GM12878 (cell line): Measurements from ENCODE around the gene SYT3. TPM values are rescaled to one million over a fixed set of nuclear protein-coding genes. Genes with fewer than 3 reads are reported as not detected.

ENCODE experiments used
- ATAC-seq: fragments of 200-7000 bp; cut with Tn5 transposase; 3 replicates; pipeline ENCODE4 v1.9.1; 2020; ENCODE audit warnings: mild to moderate bottlenecking, moderate library complexity
- BruUV-seq: library from RNA; stranded (reverse); fragments of 400-500 nt; replicated peaks from 2 replicates; lab custom pipeline; 2021; lab: Mats Ljungman, UMichigan
- CTCF ChIA-PET: fragments of 300-600 bp; sonication (Branson Sonifier 250); formaldehyde crosslinking; extraction: SDS; loops from one replicate; lab custom pipeline; 2021; ENCODE audit warnings: inconsistent platforms; lab: Yijun Ruan, JAX
- POLR2A ChIA-PET: fragments of 350-600 bp; formaldehyde crosslinking; extraction: SDS; loops from one replicate; lab custom pipeline; 2021; ENCODE audit warnings: inconsistent platforms; lab: Charles Lee
- RAD21 ChIA-PET: fragments of 300-600 bp; sonication (Branson Sonifier 250); formaldehyde crosslinking; loops from one replicate; lab custom pipeline; 2023; ENCODE audit warnings: antibody characterized with exemption; ENCODE audit not compliant: unreplicated experiment; lab: Charles Lee
- SMC1A ChIA-PET: fragments of 300-600 bp; sonication (Branson Sonifier 250); formaldehyde crosslinking; loops from one replicate; lab custom pipeline; 2023; ENCODE audit not compliant: unreplicated experiment, uncharacterized antibody; lab: Charles Lee
- DNase-seq: peaks from one replicate; pipeline ENCODE4 v3.0.0-alpha.2; 2011; ENCODE audit warnings: low read depth, low spot score
- FAIRE-seq: peaks from 3 replicates; lab custom pipeline; 2011; peaks lifted over from hg19 to GRCh38; lab: Jason Lieb, UNC
- H2AFZ ChIP-seq: 2 replicates; pipeline ENCODE4 v1.6.0; 2011; ENCODE audit warnings: low read depth, low read length, control low read depth; ENCODE audit not compliant: control insufficient read depth
- H3K27ac ChIP-seq: 2 replicates; pipeline ENCODE4 v1.5.1; 2011; ENCODE audit warnings: control low read depth; ENCODE audit not compliant: control insufficient read depth, insufficient read depth
- H3K27me3 ChIP-seq, 2 experiments: replicated peaks in 1 of 2; 2 replicates each; pipeline versions ENCODE4 v1.6.0 to v1.6.1; 2011; ENCODE audit warnings: low read length in 1 of 2; ENCODE audit not compliant: control insufficient read depth in 2 of 2, insufficient read depth in 2 of 2
- H3K36me3 ChIP-seq, 2 experiments: 2 replicates each; pipeline ENCODE4 v1.5.1; 2011; ENCODE audit warnings: low read length in 1 of 2; ENCODE audit not compliant: control insufficient read depth in 2 of 2, insufficient read depth in 2 of 2
- H3K4me1 ChIP-seq: 2 replicates; pipeline ENCODE4 v1.6.1; 2011; ENCODE audit warnings: mild to moderate bottlenecking, low read length, moderate library complexity, mixed read lengths; ENCODE audit not compliant: control insufficient read depth, insufficient read depth
- H3K4me2 ChIP-seq: 2 replicates; pipeline ENCODE4 v1.6.0; 2011; ENCODE audit warnings: control low read depth; ENCODE audit not compliant: control insufficient read depth, insufficient read depth
- H3K4me3 ChIP-seq: fragments of 200-600 bp; sonication (generic); 2 replicates; pipeline ENCODE4 v1.5.1; 2016
- H3K79me2 ChIP-seq: 2 replicates; pipeline ENCODE4 v1.6.0; 2011; ENCODE audit warnings: low read length; ENCODE audit not compliant: control insufficient read depth, insufficient read depth
- H3K9ac ChIP-seq: 2 replicates; pipeline ENCODE4 v1.8.0; 2011; ENCODE audit warnings: low read length, control low read depth, mixed read lengths; ENCODE audit not compliant: control insufficient read depth, insufficient read depth
- H3K9me3 ChIP-seq: replicated peaks from 3 replicates; pipeline ENCODE4 v1.5.1; 2011; ENCODE audit warnings: mild to moderate bottlenecking, low read length; ENCODE audit not compliant: control insufficient read depth, insufficient read depth
- H4K20me1 ChIP-seq: 2 replicates; pipeline ENCODE4 v1.6.0; 2011; ENCODE audit not compliant: control insufficient read depth, insufficient read depth
- ATF7 ChIP-seq: fragments of 450-650 bp; IDR thresholded peaks from 2 replicates; pipeline ENCODE4 v1.6.1; 2016; ENCODE audit warnings: low read depth, mild to moderate bottlenecking
- CBX5 ChIP-seq: sonication (generic); IDR thresholded peaks from 2 replicates; pipeline ENCODE4 v1.6.1; 2016; ENCODE audit warnings: low read depth, moderate library complexity, mild to moderate bottlenecking, inconsistent platforms
- E2F4 ChIP-seq: IDR thresholded peaks from 2 replicates; pipeline ENCODE4 v1.6.1; 2012; ENCODE audit warnings: low read depth, low read length, improper control_type of control experiment
- ELK1 ChIP-seq: IDR thresholded peaks from 2 replicates; pipeline ENCODE4 v1.6.1; 2012; ENCODE audit warnings: low read depth, low read length, improper control_type of control experiment
- GATAD2B ChIP-seq: fragments of 450-650 bp; conservative IDR thresholded peaks from 2 replicates; pipeline ENCODE4 v1.6.1; 2017; ENCODE audit warnings: low read depth, mild to moderate bottlenecking, moderate library complexity
- HCFC1 ChIP-seq: fragments of 150-350 bp; IDR thresholded peaks from 2 replicates; pipeline ENCODE4 v1.6.1; 2014; ENCODE audit warnings: low read length
- HDGF ChIP-seq: fragments of 450-650 bp; IDR thresholded peaks from 2 replicates; pipeline ENCODE4 v1.6.1; 2016; ENCODE audit warnings: antibody characterized with exemption
- IKZF1 ChIP-seq: fragments of 450-650 bp; conservative IDR thresholded peaks from 2 replicates; pipeline ENCODE4 v1.6.1; 2017; ENCODE audit warnings: antibody characterized with exemption, mild to moderate bottlenecking
- IRF4 ChIP-seq: IDR thresholded peaks from 2 replicates; pipeline ENCODE4 v1.6.1; 2011; ENCODE audit warnings: low read depth, low read length
- NKRF ChIP-seq: fragments of 450-650 bp; conservative IDR thresholded peaks from 2 replicates; pipeline ENCODE4 v1.6.1; 2017; ENCODE audit warnings: mild to moderate bottlenecking, moderate library complexity
- PAX5 ChIP-seq: IDR thresholded peaks from 2 replicates; pipeline ENCODE4 v1.6.1; 2011; ENCODE audit warnings: low read depth, low read length, borderline replicate concordance
- SMAD1 ChIP-seq: fragments of 450-650 bp; IDR thresholded peaks from 2 replicates; pipeline ENCODE4 v1.6.1; 2018; ENCODE audit warnings: mild to moderate bottlenecking, low read depth; ENCODE audit not compliant: partially characterized antibody
- SMAD5 ChIP-seq: IDR thresholded peaks from 2 replicates; pipeline ENCODE4 v1.6.1; 2016; ENCODE audit warnings: antibody characterized with exemption, low read depth
- TAF1 ChIP-seq: IDR thresholded peaks from 2 replicates; pipeline ENCODE4 v1.6.1; 2011; ENCODE audit warnings: mild to moderate bottlenecking, low read depth, low read length, borderline replicate concordance
- ZBTB4 ChIP-seq: fragments of 450-650 bp; formaldehyde crosslinking; IDR thresholded peaks from 2 replicates; pipeline ENCODE4 v1.4.0; 2022; ENCODE audit warnings: mild to moderate bottlenecking, moderate library complexity
- ZNF384 ChIP-seq: IDR thresholded peaks from 2 replicates; pipeline ENCODE4 v1.6.1; 2012; ENCODE audit warnings: low read depth, mild to moderate bottlenecking, low read length, improper control_type of control experiment, borderline replicate concordance
- WGBS: methylation state at CpG from one replicate; pipeline ENCODE4 v1.1.6; 2016; ENCODE audit warnings: low lambda C conversion rate; ENCODE audit not compliant: insufficient replicate concordance, insufficient coverage; ENCODE audit errors: missing lambda C conversion rate; 5-methylcytosine and 5-hydroxymethylcytosine counted together
- in situ Hi-C: fragments of 300-500 bp; cut with MboI; formaldehyde crosslinking; loops from 9 replicates; pipeline ENCODE4 v1.14.3; 2018; ENCODE audit warnings: mixed read lengths
- intact Hi-C: fragments of 100-400 bp; cut with micrococcal nuclease; formaldehyde crosslinking; loops from one replicate; pipeline ENCODE4 v1.14.2; 2022; ENCODE audit not compliant: unreplicated experiment
- polyA plus RNA-seq, 11 experiments: library from polyadenylated mRNA; depleted of rRNA in 4 of 11; unstranded in 6 of 11; stranded (reverse) in 5 of 11; fragments of >200 nt; fragmentation: Nextera tagmentation in 4 of 11; fragmentation: Illumina TruSeq in 1 of 11; extraction: Ambion mirVana in 4 of 11; extraction: Trizol in 1 of 11; gene quantifications; 1 replicate in 1 of 11; 2 replicates in 10 of 11; pipeline versions ENCODE4 v1.2.1 to v1.2.3, GENCODE V29; 2011 to 2016; ENCODE audit warnings: inconsistent platforms in 2 of 11, missing spikeins in 2 of 11, low read depth in 1 of 11
- total RNA-seq, 4 experiments: library from RNA; depleted of rRNA in 3 of 4; stranded (reverse); fragments of >200 nt in 3 of 4; fragmentation: Illumina TruSeq in 1 of 4; extraction: Trizol in 1 of 4; gene quantifications; 2 replicates each; pipeline versions ENCODE4 v1.2.1 to v1.2.3, GENCODE V29; 2013 to 2021

Gene SYT3
- total and polyA plus RNA-seq, 10 of the 15 experiments (the other 5 are each of a cell fraction or from before 2014, with no cell fraction given), result 0.05 to 0.18 TPM; not detected in 8

GRCh38 chr19:50633359-50633758, 6.3 kb downstream of the SYT3 start:
- peaks cover 3% of the 10 kb centered on the region; the same call in 1 of the 3 replicates for H3K9me3 ChIP-seq
- RAD21 ChIA-PET, result interaction anchor here (0.5 kb wide), 1 partner anchor 219 kb away, joined by 3 read pairs; no protein-coding TSS in a partner anchor
- H3K4me2 ChIP-seq, result no peak overlapping the region
- H3K4me3 ChIP-seq, result no peak overlapping the region
- no peak for FAIRE-seq
- no peak overlapping the region for H3K27ac ChIP-seq
- WGBS, result 10% methylated on average over 2 of the region's 2 CpGs
- TF ChIP-seq ZNF384 (no peak), IRF4 (no peak), HDGF (no peak), ZBTB4 (CRISPR knock-in tag) (no peak), HCFC1 (no peak), E2F4 (no peak), NKRF (no peak), GATAD2B (no peak), ATF7 (no peak), SMAD1 (no peak), SMAD5 (no peak), ELK1 (no peak), CBX5 (no peak), PAX5 (no peak), TAF1 (no peak), IKZF1 (no peak)
- TF ChIP-seq, all 136 proteins: peak for 0
- H3K9ac ChIP-seq, result no peak overlapping the region
- in situ Hi-C loops (no loop called here), intact Hi-C loops (no loop called here)
- DNase-seq (no peak), ATAC-seq (no peak)
- CTCF ChIA-PET, result no interaction called here
- H4K20me1 ChIP-seq, result no peaks in the 10 kb centered on the region
- peaks cover 0 to 2% of the 10 kb centered on the region in 2 experiments; a peak in 2 of 4 replicates for H3K27me3 ChIP-seq
- H3K79me2 ChIP-seq, result no peaks in the 10 kb centered on the region
- SMC1A ChIA-PET, result no interaction called here
- H3K36me3 ChIP-seq, result no peaks in the 10 kb centered on the region
- no peaks in the 10 kb centered on the region for H3K4me1 ChIP-seq
- no TSS peak for BruUV-seq
- POLR2A ChIA-PET, result no interaction called here
- no peak overlapping the region for H2AFZ ChIP-seq
